ENCODE measurements around the gene TAS1R2. TPM values are rescaled to one million over a fixed set of nuclear protein-coding genes. Genes with fewer than 3 reads are reported as not detected.

Gene TAS1R2
- total and polyA plus RNA-seq, 2 donors from 2014 or later: not detected

DNA sequence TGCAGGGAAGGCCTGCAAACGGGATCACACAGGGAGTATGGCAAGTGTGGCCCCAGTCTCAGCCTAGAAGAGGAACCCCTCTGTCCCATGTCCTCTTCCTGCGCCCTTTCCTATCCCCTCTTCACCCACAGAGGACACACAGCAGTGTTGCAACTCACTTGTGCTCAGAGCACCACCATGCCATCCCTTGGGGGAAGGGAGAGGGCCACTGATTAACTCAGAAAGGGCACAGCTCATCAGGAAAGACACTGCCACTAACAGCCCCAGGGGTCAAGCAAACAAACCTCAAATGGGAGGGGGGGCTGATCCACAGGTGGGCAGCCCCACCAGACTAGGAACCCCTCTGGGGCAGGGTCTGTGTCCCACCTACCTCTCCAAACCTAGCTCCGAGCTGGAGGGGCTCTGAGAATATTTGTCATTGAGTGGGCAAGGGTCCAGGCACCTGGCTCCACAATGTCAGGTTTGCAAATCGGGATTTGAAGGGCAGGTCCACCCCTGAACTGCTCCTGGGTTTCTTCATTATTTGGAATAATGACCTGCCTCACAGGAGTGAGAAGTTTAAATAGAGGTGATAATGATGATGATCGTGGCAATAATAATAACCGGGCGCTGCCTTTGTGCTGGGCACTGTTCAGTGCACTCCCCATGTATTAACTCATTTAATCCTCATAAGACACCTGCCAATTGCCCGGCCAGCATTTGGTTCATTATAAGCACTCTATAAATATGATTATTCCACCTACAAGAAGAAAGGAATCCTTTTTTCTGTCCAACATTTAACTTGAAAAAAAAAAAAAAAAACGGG lies 41.9 kb upstream of the TAS1R2 start:
- TF ChIP-seq, protein P1, sequence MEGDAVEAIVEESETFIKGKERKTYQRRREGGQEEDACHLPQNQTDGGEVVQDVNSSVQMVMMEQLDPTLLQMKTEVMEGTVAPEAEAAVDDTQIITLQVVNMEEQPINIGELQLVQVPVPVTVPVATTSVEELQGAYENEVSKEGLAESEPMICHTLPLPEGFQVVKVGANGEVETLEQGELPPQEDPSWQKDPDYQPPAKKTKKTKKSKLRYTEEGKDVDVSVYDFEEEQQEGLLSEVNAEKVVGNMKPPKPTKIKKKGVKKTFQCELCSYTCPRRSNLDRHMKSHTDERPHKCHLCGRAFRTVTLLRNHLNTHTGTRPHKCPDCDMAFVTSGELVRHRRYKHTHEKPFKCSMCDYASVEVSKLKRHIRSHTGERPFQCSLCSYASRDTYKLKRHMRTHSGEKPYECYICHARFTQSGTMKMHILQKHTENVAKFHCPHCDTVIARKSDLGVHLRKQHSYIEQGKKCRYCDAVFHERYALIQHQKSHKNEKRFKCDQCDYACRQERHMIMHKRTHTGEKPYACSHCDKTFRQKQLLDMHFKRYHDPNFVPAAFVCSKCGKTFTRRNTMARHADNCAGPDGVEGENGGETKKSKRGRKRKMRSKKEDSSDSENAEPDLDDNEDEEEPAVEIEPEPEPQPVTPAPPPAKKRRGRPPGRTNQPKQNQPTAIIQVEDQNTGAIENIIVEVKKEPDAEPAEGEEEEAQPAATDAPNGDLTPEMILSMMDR (IDR thresholded peaks at IDR 0.05; ENCODE audit: borderline replicate concordance, extremely low read depth, insufficient read depth): no peak
- H3K27me3 ChIP-seq (ENCODE audit: control insufficient read depth, insufficient read depth, low read length): no peaks in the 10 kb centered on the region
- H3K9ac ChIP-seq (ENCODE audit: low read length in 3 of 3): peak overlapping the region in 2 of 3 donors; percentile 11 to 49
- FAIRE-seq (no peak), DNase-seq (no peak)
- H3K27ac ChIP-seq (ENCODE audit: low read depth in 2 of 2, low read length in 2 of 2): peak overlapping the region; percentile 82 to 96
- no peaks in the 10 kb centered on the region for H3K9me3 ChIP-seq (ENCODE audit: control insufficient read depth in 2 of 3, insufficient read depth in 1 of 3, low read length in 3 of 3)
- H3K4me1 ChIP-seq (ENCODE audit: control insufficient read depth in 2 of 3, insufficient read depth in 2 of 3, low read depth in 1 of 3, low read length in 3 of 3): peaks cover 3 to 12% (median 12%) of the 10 kb centered on the region in 3 donors
- intact Hi-C loops (cut with DNase I): no loop called here
- peak overlapping the region; percentile 5 to 86 (median 83) for H3K4me3 ChIP-seq (ENCODE audit: low read length in 3 of 3)
- peaks cover 0 to 7% (median 2%) of the 10 kb centered on the region in 3 donors for H3K36me3 ChIP-seq (ENCODE audit: control insufficient read depth in 2 of 3, insufficient read depth in 3 of 3, low read length in 3 of 3)

DNA sequence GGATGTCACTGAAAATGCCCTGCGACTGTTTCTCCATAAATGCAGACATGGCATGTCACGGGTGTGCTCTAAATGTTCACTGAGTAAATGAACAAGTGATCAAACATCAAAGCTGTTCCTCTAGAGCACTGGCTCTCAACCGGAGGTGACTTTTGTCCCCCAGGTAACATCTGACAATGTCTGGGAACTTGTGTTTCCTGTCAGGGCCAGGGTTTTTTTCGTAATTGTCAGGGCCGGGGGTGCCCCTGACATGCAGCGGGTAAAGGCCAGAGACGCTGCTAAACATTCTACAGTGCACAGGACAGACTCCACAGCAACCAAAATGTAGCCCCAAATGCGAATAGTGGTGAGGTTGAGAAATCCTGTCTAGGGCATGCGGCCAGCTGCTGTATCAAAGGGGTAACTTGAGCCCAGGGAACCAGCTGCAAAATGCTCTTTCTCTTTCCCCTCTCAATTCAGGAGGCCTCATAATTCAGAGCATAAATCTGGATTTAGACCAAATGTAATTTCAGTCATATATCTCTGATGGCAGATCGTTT lies 40.9 kb upstream of the TAS1R2 start:
- peaks cover 3 to 20% (median 14%) of the 10 kb centered on the region in 3 donors for H3K4me1 ChIP-seq (ENCODE audit: control insufficient read depth in 2 of 3, insufficient read depth in 2 of 3, low read depth in 1 of 3, low read length in 3 of 3)
- peak overlapping the region; percentile 58 to 66 for H3K27ac ChIP-seq (ENCODE audit: low read depth in 2 of 2, low read length in 2 of 2)
- intact Hi-C loops (cut with DNase I): no loop called here
- no peaks in the 10 kb centered on the region for H3K27me3 ChIP-seq (ENCODE audit: control insufficient read depth, insufficient read depth, low read length)
- TF ChIP-seq, protein P1 (IDR thresholded peaks at IDR 0.05; ENCODE audit: borderline replicate concordance, extremely low read depth, insufficient read depth): no peak
- H3K9ac ChIP-seq (ENCODE audit: low read length in 3 of 3): peak overlapping the region in 2 of 3 donors; percentile 20 to 49
- H3K4me3 ChIP-seq (ENCODE audit: low read length in 3 of 3): peak overlapping the region in 2 of 3 donors; percentile 83 to 86
- peaks cover 0 to 7% (median 2%) of the 10 kb centered on the region in 3 donors for H3K36me3 ChIP-seq (ENCODE audit: control insufficient read depth in 2 of 3, insufficient read depth in 3 of 3, low read length in 3 of 3)
- DNase-seq (no peak), FAIRE-seq (no peak)
- no peaks in the 10 kb centered on the region for H3K9me3 ChIP-seq (ENCODE audit: control insufficient read depth in 2 of 3, insufficient read depth in 1 of 3, low read length in 3 of 3)

DNA sequence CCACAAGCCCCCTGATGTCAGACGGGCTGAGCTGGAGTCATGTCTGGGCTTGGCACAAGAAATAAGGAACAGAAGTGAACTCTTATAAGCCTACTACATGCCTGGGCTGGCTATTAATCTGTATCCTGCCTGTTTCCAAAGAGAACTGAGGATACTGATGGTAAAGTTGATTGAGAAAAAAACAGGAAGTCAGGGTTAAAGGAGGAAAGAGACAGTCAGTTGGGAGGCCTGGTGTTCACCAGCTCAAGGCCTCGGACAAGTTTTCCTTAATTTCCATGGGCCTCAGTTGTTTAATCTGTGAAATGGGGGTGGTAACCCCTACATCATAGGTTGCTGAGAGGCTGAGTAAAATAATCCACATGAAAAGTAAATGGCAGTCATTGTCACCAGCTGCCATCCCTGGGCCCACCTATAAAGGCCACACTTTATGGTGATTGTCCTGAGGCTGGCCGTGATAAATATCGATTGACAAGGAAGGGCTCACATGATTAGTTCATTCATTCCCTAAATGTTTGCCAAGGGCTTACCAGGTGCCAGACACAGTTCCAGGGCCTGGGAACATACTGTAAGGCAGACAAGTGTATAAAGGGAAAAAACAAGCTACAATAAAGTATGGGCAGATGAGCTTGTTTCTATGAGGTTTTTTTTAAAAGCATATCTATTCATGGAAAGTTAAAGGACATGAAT lies 40.0 kb upstream of the TAS1R2 start:
- peak overlapping the region in 1 of 3 donors; percentile 42 for H3K9ac ChIP-seq (ENCODE audit: low read length in 3 of 3)
- no peaks in the 10 kb centered on the region for H3K27me3 ChIP-seq (ENCODE audit: control insufficient read depth, insufficient read depth, low read length)
- intact Hi-C loops (cut with DNase I): no loop called here
- FAIRE-seq: no peak
- peak overlapping the region in 2 of 3 donors; percentile 83 to 86 for H3K4me3 ChIP-seq (ENCODE audit: low read length in 3 of 3)
- H3K4me1 ChIP-seq (ENCODE audit: control insufficient read depth in 2 of 3, insufficient read depth in 2 of 3, low read depth in 1 of 3, low read length in 3 of 3): peaks cover 3 to 28% (median 20%) of the 10 kb centered on the region in 3 donors
- TF ChIP-seq, protein P1 (IDR thresholded peaks at IDR 0.05; ENCODE audit: borderline replicate concordance, extremely low read depth, insufficient read depth): no peak
- H3K36me3 ChIP-seq (ENCODE audit: control insufficient read depth in 2 of 3, insufficient read depth in 3 of 3, low read length in 3 of 3): peaks cover 0 to 7% (median 2%) of the 10 kb centered on the region in 3 donors
- H3K27ac ChIP-seq (ENCODE audit: low read depth in 2 of 2, low read length in 2 of 2): peak overlapping the region; percentile 28 to 52
- no peak for DNase-seq
- no peaks in the 10 kb centered on the region for H3K9me3 ChIP-seq (ENCODE audit: control insufficient read depth in 2 of 3, insufficient read depth in 1 of 3, low read length in 3 of 3)

All from kidney (tissue), 14 donors.